SK-N-SH (cell line): ENCODE data around the gene TMEM117. TPM values are rescaled to one million over a fixed set of nuclear protein-coding genes. Genes with fewer than 3 reads are reported as not detected.
"Not testable (repeated sequence)": the region's sequence is repeated elsewhere in the genome, so short reads cannot be mapped to it uniquely, and the experiment has no call there.

Experiments used
- CTCF ChIA-PET: fragments of 300-600, 350-600 bp; formaldehyde crosslinking; extraction: SDS; loops from one replicate; lab custom pipeline; 2021; lab: Yijun Ruan, JAX
- POLR2A ChIA-PET: fragments of 350-600 bp; sonication (Branson Sonifier 250); formaldehyde crosslinking; extraction: SDS; loops from one replicate; lab custom pipeline; 2020; ENCODE audit warnings: antibody characterized with exemption, inconsistent platforms; lab: Yijun Ruan, JAX
- DNase-seq: peaks from one replicate; pipeline ENCODE4 v3.0.0; 2012
- H2AFZ ChIP-seq: fragments of 200-600 bp; sonication (generic); 2 replicates; pipeline ENCODE4 v1.8.1; 2016; ENCODE audit warnings: antibody characterized with exemption, mild to moderate bottlenecking, low read depth
- H3F3A ChIP-seq: fragments of 200-600 bp; sonication (generic); replicated peaks from 2 replicates; pipeline ENCODE3; 2016; ENCODE audit warnings: antibody characterized with exemption, mild to moderate bottlenecking; ENCODE audit not compliant: insufficient read depth
- H3K27ac ChIP-seq, 2 experiments: fragments of 200-500 bp in 1 of 2; fragments of 200-600 bp in 1 of 2; sonication (Bioruptor generic) in 1 of 2; sonication (generic), shearing (Covaris generic) in 1 of 2; 2 replicates each; pipeline versions ENCODE4 v1.5.1 to v1.6.1; 2014 to 2016; ENCODE audit warnings: low read depth in 2 of 2, inconsistent platforms in 1 of 2, low read length in 1 of 2, mild to moderate bottlenecking in 1 of 2, mixed read lengths in 1 of 2
- H3K27me3 ChIP-seq: fragments of 200-600 bp; sonication (generic), shearing (Covaris generic); 2 replicates; pipeline ENCODE4 v1.6.1; 2016; ENCODE audit warnings: mixed run types; ENCODE audit not compliant: insufficient read depth
- H3K36me3 ChIP-seq, 2 experiments: fragments of 200-500 bp in 1 of 2; fragments of 200-600 bp in 1 of 2; sonication (Bioruptor generic) in 1 of 2; sonication (generic) in 1 of 2; replicated peaks in 1 of 2; 2 replicates each; pipeline versions ENCODE3 to v1.5.1; 2014 to 2016; ENCODE audit warnings: low read length in 1 of 2, mild to moderate bottlenecking in 1 of 2; ENCODE audit not compliant: insufficient read depth in 2 of 2, control insufficient read depth in 1 of 2
- H3K4me1 ChIP-seq, 2 experiments: fragments of 200-500 bp in 1 of 2; fragments of 200-600 bp in 1 of 2; sonication (Bioruptor generic) in 1 of 2; sonication (generic), shearing (Covaris generic) in 1 of 2; 2 replicates each; pipeline versions ENCODE4 v1.5.1 to v1.6.1; 2014 to 2016; ENCODE audit warnings: low read depth in 1 of 2, low read length in 1 of 2, mixed run types in 1 of 2; ENCODE audit not compliant: insufficient read depth in 2 of 2, control insufficient read depth in 1 of 2
- H3K4me2 ChIP-seq: fragments of 200-600 bp; sonication (generic), shearing (Covaris generic); 2 replicates; pipeline ENCODE4 v1.6.1; 2017; ENCODE audit warnings: mixed run types
- H3K4me3 ChIP-seq, 2 experiments: fragments of 200-500 bp in 1 of 2; fragments of 200-600 bp in 1 of 2; sonication (Bioruptor generic) in 1 of 2; sonication (generic), shearing (Covaris generic) in 1 of 2; 2 replicates each; pipeline versions ENCODE4 v1.5.1 to v1.8.1; 2014 to 2016; ENCODE audit warnings: low read depth in 2 of 2, inconsistent platforms in 1 of 2, low read length in 1 of 2, mild to moderate bottlenecking in 1 of 2, mixed read lengths in 1 of 2, moderate library complexity in 1 of 2
- H3K79me2 ChIP-seq: fragments of 200-600 bp; sonication (generic); 2 replicates; pipeline ENCODE4 v1.8.1; 2017; ENCODE audit warnings: mild to moderate bottlenecking; ENCODE audit not compliant: insufficient read depth
- H3K9ac ChIP-seq: fragments of 200-600 bp; sonication (generic); 2 replicates; pipeline ENCODE4 v1.6.1; 2017; ENCODE audit warnings: mixed run types
- H3K9me2 ChIP-seq: fragments of 200-600 bp; sonication (generic); 2 replicates; pipeline ENCODE4 v1.6.1; 2017; ENCODE audit warnings: mixed run types
- H3K9me3 ChIP-seq: fragments of 200-600 bp; sonication (generic); 2 replicates; pipeline ENCODE4 v1.6.1; 2017; ENCODE audit warnings: mixed run types, mild to moderate bottlenecking, moderate library complexity
- H4K20me1 ChIP-seq: fragments of 200-600 bp; sonication (generic); 2 replicates; pipeline ENCODE4 v1.6.1; 2017; ENCODE audit warnings: mild to moderate bottlenecking, mixed run types; ENCODE audit not compliant: insufficient read depth
- FOXM1 ChIP-seq: IDR thresholded peaks from 2 replicates; pipeline ENCODE4 v1.4.0; 2012; ENCODE audit warnings: low read depth, mild to moderate bottlenecking
- MEF2A ChIP-seq: IDR thresholded peaks from 2 replicates; pipeline ENCODE4 v1.4.0; 2012; ENCODE audit warnings: low read depth, borderline replicate concordance
- MXI1 ChIP-seq: IDR thresholded peaks from 2 replicates; pipeline ENCODE4 v1.6.1; 2012; ENCODE audit warnings: mild to moderate bottlenecking, low read depth, low read length, improper control_type of control experiment
- POLR2AphosphoS5 ChIP-seq: IDR thresholded peaks from 2 replicates; pipeline ENCODE4 v1.6.1; 2012; ENCODE audit warnings: low read depth, low read length
- RFX5 ChIP-seq: IDR thresholded peaks from 2 replicates; pipeline ENCODE4 v1.6.1; 2012; ENCODE audit warnings: mild to moderate bottlenecking, improper control_type of control experiment, low read length
- TCF12 ChIP-seq: IDR thresholded peaks from 2 replicates; pipeline ENCODE4 v1.4.0; 2012
- TEAD4 ChIP-seq: IDR thresholded peaks from 2 replicates; pipeline ENCODE4 v1.4.0; 2012; ENCODE audit warnings: mild to moderate bottlenecking, borderline replicate concordance; ENCODE audit not compliant: insufficient read depth
- YY1 ChIP-seq: IDR thresholded peaks from 2 replicates; pipeline ENCODE4 v1.4.0; 2012; ENCODE audit warnings: low read depth, mild to moderate bottlenecking
- WGBS: methylation state at CpG from one replicate; pipeline ENCODE4 v1.1.6; 2017; ENCODE audit warnings: low lambda C conversion rate; 5-methylcytosine and 5-hydroxymethylcytosine counted together
- polyA plus RNA-seq, 3 experiments: library from polyadenylated mRNA; depleted of rRNA; stranded (reverse); fragments of >200 nt; gene quantifications; 2 replicates each; pipeline ENCODE4 v1.2.3, GENCODE V29; 2012

TMEM117 gene
- polyA plus RNA-seq, 1 of the 3 experiments (the other 2 are of a cell fraction): 0.81 TPM

DNA sequence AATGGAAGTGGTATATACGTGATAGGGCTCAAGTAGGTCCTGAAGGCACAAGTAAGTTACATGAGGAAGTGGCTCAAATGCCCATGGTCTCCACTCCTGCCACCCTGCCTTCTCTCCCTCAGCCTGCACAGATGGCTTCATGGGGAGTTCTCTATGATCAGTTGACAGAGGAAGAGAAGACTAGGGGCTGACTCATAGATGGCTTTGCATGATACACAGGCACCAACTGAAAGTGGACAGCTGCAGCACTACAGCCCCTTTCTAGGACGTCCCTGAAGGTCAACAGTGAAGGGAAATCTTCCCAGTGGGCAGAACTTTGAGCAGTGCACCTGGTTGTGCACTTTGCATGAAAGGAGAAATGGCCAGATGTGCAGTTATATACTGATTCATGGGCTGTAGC, 208.6 kb downstream of the TMEM117 start:
- H4K20me1 ChIP-seq, H3K4me2 ChIP-seq, H3F3A ChIP-seq, H3K36me3 ChIP-seq, POLR2A ChIA-PET, H3K27ac ChIP-seq, H3K27me3 ChIP-seq, H3K9me2 ChIP-seq, DNase-seq, H3K79me2 ChIP-seq, H3K9me3 ChIP-seq, H3K4me1 ChIP-seq, CTCF ChIA-PET, H3K9ac ChIP-seq, H3K4me3 ChIP-seq, H2AFZ ChIP-seq: not testable (repeated sequence)
- WGBS: 27% methylated on average over 2 of the region's 2 CpGs

GRCh38 chr12:44046732-44047417, 211.0 kb downstream of the TMEM117 start:
- H3F3A ChIP-seq: no peaks in the 10 kb centered on the region
- H2AFZ ChIP-seq: no peak overlapping the region
- H3K27ac ChIP-seq: no peak overlapping the region
- no peaks in the 10 kb centered on the region for H3K36me3 ChIP-seq
- no peak for DNase-seq
- no peaks in the 10 kb centered on the region for H3K79me2 ChIP-seq
- TF ChIP-seq YY1 (no peak), RFX5 (no peak), MEF2A (no peak), TEAD4 (no peak), POLR2AphosphoS5 (no peak)
- no peaks in the 10 kb centered on the region for H3K4me1 ChIP-seq
- H3K4me3 ChIP-seq: no peak overlapping the region
- H4K20me1 ChIP-seq: no peaks in the 10 kb centered on the region
- POLR2A ChIA-PET: no interaction called here
- H3K9me3 ChIP-seq: no peaks in the 10 kb centered on the region
- no peak overlapping the region for H3K9ac ChIP-seq
- H3K27me3 ChIP-seq: no peaks in the 10 kb centered on the region
- CTCF ChIA-PET: no interaction called here
- H3K9me2 ChIP-seq: 0 out of 2 replicates have a peak, but pooled peaks cover 4% of the 10 kb centered on the region
- 52% methylated on average over 3 of the region's 3 CpGs for WGBS
- H3K4me2 ChIP-seq: no peak overlapping the region

GRCh38 chr12:44052554-44052953, 216.7 kb downstream of the TMEM117 start:
- Histone ChIP-seq H4K20me1 (no peaks in the 10 kb centered on the region), H3K4me3 (no peak overlapping the region), H3K9ac (no peak overlapping the region), H3K4me2 (no peak overlapping the region), H3K79me2 (no peaks in the 10 kb centered on the region), H3F3A (no peaks in the 10 kb centered on the region), H3K36me3 (no peaks in the 10 kb centered on the region), H3K9me3 (no peaks in the 10 kb centered on the region), H3K27me3 (no peaks in the 10 kb centered on the region), H3K27ac (no peak overlapping the region), H3K4me1 (no peaks in the 10 kb centered on the region), H2AFZ (no peak overlapping the region), H3K9me2 (0 out of 2 replicates have a peak, but pooled peaks cover 4% of the 10 kb centered on the region)
- WGBS: 43% methylated on average over 4 of the region's 4 CpGs
- POLR2A ChIA-PET: no interaction called here
- CTCF ChIA-PET: interaction anchor here (0.6 kb wide), 1 partner anchor 7 kb away, joined by 3 read pairs; no protein-coding TSS in a partner anchor
- DNase-seq: no peak
- no peak for TF ChIP-seq FOXM1
- no peak for TF ChIP-seq MXI1
- TF ChIP-seq TCF12: no peak
